Activated naive CD8-positive, alpha-beta T cell treated with anti-CD3 and anti-CD28 coated beads, Interleukin-2, amount 10 ng/mL, durations not matched to agents 7 days and 5 days (primary cell): Measurements from ENCODE around the gene ROGDI. TPM values are rescaled to one million over a fixed set of nuclear protein-coding genes. Genes with fewer than 3 reads are reported as not detected.

ENCODE experiments used
- ATAC-seq: fragments of 150-1000 bp; cut with Tn5 transposase; one replicate; pipeline ENCODE4 v1.10.0; 2021; ENCODE audit warnings: low read depth, moderate library complexity
- POLR2A ChIA-PET: fragments of 350-600 bp; sonication (Branson Sonifier 250); formaldehyde crosslinking; loops from one replicate; lab custom pipeline; 2021; ENCODE audit warnings: antibody characterized with exemption; lab: Charles Lee
- DNase-seq: peaks from one replicate; pipeline ENCODE4 v3.0.0; 2021
- H3K27ac Mint-ChIP-seq: one replicate; pipeline ENCODE4 v1.8.0; 2022; ENCODE audit warnings: mild to moderate bottlenecking, mixed read lengths
- H3K27me3 Mint-ChIP-seq: one replicate; pipeline ENCODE4 v1.8.0; 2022; ENCODE audit warnings: mild to moderate bottlenecking, moderate library complexity, mixed read lengths
- H3K36me3 Mint-ChIP-seq: one replicate; pipeline ENCODE4 v1.8.0; 2021; ENCODE audit warnings: mild to moderate bottlenecking, mixed read lengths
- H3K4me1 Mint-ChIP-seq: one replicate; pipeline ENCODE4 v1.8.0; 2021; ENCODE audit warnings: mixed read lengths
- H3K4me3 Mint-ChIP-seq: one replicate; pipeline ENCODE4 v1.8.0; 2022; ENCODE audit warnings: mild to moderate bottlenecking, moderate library complexity, mixed read lengths
- H3K9me3 Mint-ChIP-seq: one replicate; pipeline ENCODE4 v1.8.0; 2021; ENCODE audit warnings: mixed read lengths
- total RNA-seq, 2 experiments: library from RNA; stranded (reverse); gene quantifications; one replicate each; pipeline ENCODE4 v1.2.3, GENCODE V29; 2021

The ROGDI gene
- total RNA-seq = 10 to 100 TPM in 1 of 2 experiments, 1 to 10 TPM in 1; 9.5 to 10.3 TPM

DNA sequence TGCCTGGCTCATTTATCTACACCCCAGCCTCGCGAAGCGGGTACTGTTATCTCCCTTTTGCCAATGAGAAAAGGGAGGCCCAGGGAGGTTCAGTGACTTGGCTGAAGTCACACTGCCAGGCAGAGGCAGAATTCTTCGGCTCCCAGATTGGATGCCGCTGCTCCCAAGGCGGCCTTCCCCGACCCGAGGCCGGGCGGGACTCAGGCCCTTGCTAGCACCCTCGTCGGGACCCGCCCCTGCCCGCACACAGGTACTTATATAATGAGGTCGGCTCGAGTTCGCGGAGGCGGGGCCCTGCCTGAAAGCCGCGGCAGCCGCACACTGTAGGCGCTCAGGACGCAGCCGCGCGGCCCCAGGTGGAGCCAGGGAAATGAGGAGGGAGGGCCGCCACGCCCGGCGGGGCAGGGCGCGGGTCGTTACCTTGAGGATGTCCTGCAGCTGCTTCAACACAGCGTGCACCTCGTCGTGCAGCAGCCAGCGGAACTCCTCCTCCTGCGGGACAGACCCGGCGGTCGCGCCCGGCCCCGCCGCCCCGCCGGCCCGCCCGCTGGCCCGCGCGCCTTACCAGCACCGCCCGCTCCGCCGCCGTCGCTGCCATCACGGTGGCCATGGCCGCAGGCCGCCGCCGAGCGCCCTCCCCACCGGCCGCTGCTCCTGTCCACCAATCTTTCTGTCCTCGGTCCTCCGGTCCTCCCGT lies at the start of gene ROGDI:
Gene ROGDI (minus strand): TSS at position 672 of the 697 bp plus-strand sequence. CDS start 62 bp downstream, at position 610.
- Mint-ChIP-seq H3K27ac (peak within 1 kb of the TSS; percentile 76), H3K4me3 (peak within 1 kb of the TSS; percentile 89), H3K36me3 (peaks cover 11% of the 10 kb centered on the region), H3K27me3 (no peaks in the 10 kb centered on the region), H3K9me3 (no peaks in the 10 kb centered on the region), H3K4me1 (peaks cover 12% of the 10 kb centered on the region)
- peak; percentile 86 for DNase-seq
- POLR2A ChIA-PET = interaction anchor here (0.6 to 2.9 kb wide), 8 partner anchors 9 to 108 kb away, joined by 3 to 16 read pairs (median 4); partner anchors contain the start of genes ANKS3, DNAAF8, GLYR1 and NUDT16L1
- ATAC-seq = peak; percentile 72

GRCh38 chr16:4850211-4850610 lies 47.8 kb upstream of the ROGDI start:
- POLR2A ChIA-PET = interaction anchor here (0.7 kb wide), 1 partner anchor 41 kb away, joined by 6 read pairs; no protein-coding TSS in a partner anchor
- Mint-ChIP-seq H3K4me1 (peaks cover 43% of the 10 kb centered on the region), H3K4me3 (peak overlapping the region; percentile 25), H3K36me3 (peaks cover 11% of the 10 kb centered on the region), H3K27ac (no peak overlapping the region), H3K9me3 (no peaks in the 10 kb centered on the region), H3K27me3 (no peaks in the 10 kb centered on the region)
- ATAC-seq (no peak), DNase-seq (no peak)

- peaks cover 14% of the 10 kb centered on the region for H3K36me3 Mint-ChIP-seq
- peaks cover 47% of the 10 kb centered on the region for H3K4me1 Mint-ChIP-seq
- H3K4me3 Mint-ChIP-seq = peak overlapping the region; percentile 90
- peak overlapping the region; percentile 82 for H3K27ac Mint-ChIP-seq
- DNase-seq = no peak
- H3K9me3 Mint-ChIP-seq = no peaks in the 10 kb centered on the region
- H3K27me3 Mint-ChIP-seq = no peaks in the 10 kb centered on the region
- POLR2A ChIA-PET = interaction anchor here (0.6 to 1.4 kb wide), 5 partner anchors 9 to 113 kb away, joined by 3 to 4 read pairs (median 3); partner anchors contain the start of genes DNAAF8 and ROGDI
- ATAC-seq = peak; percentile 20
Observed at GRCh38 chr16:4847774-4848587, 45.5 kb upstream of the ROGDI start.

DNA sequence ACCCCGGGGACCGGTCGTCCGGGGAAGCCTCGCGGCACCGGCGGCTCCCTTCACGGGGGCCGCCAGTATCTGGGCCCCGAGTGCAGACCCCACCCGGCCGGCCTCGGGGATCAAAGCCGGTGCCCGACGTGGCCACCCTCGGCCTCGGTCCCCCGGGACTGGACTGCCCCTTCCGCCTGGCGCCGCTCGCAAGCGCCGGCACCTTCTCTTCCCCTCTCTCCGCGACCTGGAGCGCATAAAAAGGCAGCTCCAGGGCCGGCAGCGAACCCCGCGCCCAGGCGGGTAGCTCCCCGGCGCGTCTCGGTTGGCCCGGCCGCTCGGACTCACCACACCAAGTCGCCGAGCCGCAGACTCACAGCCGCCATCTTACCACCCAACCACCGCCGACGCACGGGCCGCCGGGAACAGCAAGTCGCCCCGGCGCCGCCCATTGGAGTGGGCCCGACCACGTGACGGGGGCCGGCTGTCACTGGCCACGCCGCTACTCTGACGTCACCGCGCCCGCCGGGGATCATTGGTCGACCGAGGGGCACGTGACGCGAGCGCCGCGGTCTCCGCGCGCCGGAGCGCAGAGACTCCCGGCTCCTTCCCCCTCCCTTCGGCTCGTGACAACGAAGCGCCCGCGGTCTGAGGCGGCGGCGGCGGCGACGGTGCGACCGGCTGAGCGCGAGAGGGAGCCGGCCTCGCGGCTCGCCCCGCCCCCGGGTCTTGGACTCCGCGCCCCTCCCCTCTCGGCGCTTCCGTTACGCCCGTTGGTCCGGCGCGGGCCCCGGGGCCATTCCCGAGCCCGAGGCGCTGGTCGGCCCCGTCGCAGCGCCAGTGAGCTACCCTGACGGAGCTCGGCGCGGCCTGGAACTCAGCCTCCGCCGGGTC lies 44.7 kb upstream of the ROGDI start, which contains the start of the genes GLYR1 and UBN1:
Gene GLYR1 (minus strand): TSS at position 388 of the 873 bp plus-strand sequence. CDS start 23 bp downstream, at position 365.
Gene UBN1 (plus strand): TSS at position 581 of the 873 bp plus-strand sequence. CDS start 5,437 bp downstream, outside the sequence.
- Mint-ChIP-seq H3K4me1 (peaks cover 45% of the 10 kb centered on the region), H3K27me3 (no peaks in the 10 kb centered on the region), H3K36me3 (peaks cover 16% of the 10 kb centered on the region), H3K27ac (peak within 1 kb of the TSS; percentile 88), H3K9me3 (no peaks in the 10 kb centered on the region), H3K4me3 (peak within 1 kb of the TSS; percentile 90)
- DNase-seq (peak; percentile 100), ATAC-seq (peak; percentile 90)
- POLR2A ChIA-PET = interaction anchor here (0.6 to 1.6 kb wide), 8 partner anchors 14 to 341 kb away, joined by 3 to 4 read pairs (median 3); partner anchors contain the start of genes DNAAF8 and ROGDI

DNA sequence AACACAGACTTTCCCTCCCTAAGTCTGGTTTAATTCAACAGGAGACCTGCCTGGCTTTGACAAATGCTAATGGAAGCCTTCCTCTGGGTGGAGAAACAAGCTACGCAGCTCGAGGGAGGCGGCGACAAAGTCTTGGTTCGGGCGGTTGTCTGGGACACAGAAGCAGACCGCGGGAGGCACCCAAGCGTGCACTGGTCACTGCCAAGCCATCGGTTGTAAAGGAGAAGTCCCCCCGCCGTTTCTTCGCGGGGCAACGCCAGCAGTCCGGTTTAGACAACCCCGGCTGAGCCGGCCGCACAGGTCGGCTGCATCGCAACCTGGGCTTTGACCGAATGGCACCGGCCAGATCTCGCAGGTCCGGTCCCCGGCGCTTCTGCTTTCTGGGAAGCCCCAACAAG lies 44.1 kb upstream of the ROGDI start:
- Mint-ChIP-seq H3K9me3 (no peaks in the 10 kb centered on the region), H3K27ac (peak overlapping the region; percentile 88), H3K27me3 (no peaks in the 10 kb centered on the region), H3K4me3 (peak overlapping the region; percentile 88), H3K4me1 (peaks cover 42% of the 10 kb centered on the region), H3K36me3 (peaks cover 16% of the 10 kb centered on the region)
- POLR2A ChIA-PET = interaction anchor here (0.9 to 1.6 kb wide), 5 partner anchors 18 to 341 kb away, joined by 3 to 4 read pairs (median 3); no protein-coding TSS in a partner anchor
- DNase-seq = no peak
- no peak for ATAC-seq

GRCh38 chr16:4840984-4841383 lies 38.6 kb upstream of the ROGDI start:
- Mint-ChIP-seq H3K36me3 (peaks cover 30% of the 10 kb centered on the region), H3K4me1 (peaks cover 26% of the 10 kb centered on the region), H3K27me3 (no peaks in the 10 kb centered on the region), H3K9me3 (no peaks in the 10 kb centered on the region), H3K4me3 (no peak overlapping the region), H3K27ac (no peak overlapping the region)
- no peak for ATAC-seq
- no peak for DNase-seq
- POLR2A ChIA-PET = interaction anchor here (0.6 kb wide), 1 partner anchor 38 kb away, joined by 3 read pairs; the partner anchor contains the start of gene ROGDI

- POLR2A ChIA-PET = no interaction called here
Observed at GRCh38 chr16:4839942-4840341, 37.5 kb upstream of the ROGDI start.

DNA sequence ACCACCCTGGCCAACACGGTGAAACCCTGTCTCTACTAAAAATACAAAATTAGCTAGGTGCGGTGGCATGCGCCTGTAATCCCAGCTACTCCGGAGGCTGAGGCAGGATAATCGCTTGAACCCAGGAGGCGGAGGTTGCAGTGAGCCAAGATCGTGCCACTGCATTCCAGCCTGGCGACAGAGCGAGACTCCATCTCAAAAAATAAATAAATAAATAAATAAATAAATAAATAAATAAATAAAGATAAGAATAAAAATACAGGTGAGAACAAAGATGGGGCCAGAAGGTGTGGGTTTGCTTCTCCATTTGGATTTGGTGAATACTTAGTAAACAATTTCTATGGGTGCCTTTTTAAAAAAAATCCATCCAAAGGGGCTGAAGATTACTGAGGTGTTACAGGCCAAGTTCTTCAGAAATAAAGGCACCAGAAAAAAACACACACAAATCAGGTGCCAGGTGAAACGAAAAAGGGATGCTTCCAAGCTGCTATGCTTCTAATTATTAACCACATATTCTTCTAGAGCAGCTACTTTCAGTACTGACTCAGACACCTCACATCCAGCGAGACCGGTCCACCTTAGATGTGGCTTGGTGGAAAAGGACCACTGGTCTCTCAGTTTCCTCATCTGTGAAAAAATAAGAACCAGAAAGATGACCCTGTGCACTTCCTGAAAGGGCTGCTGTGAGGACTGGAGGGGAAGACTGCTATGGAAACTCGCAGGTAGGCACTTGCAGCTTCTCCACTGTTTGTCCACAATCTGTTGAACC lies 35.5 kb upstream of the ROGDI start:
- H3K27me3 Mint-ChIP-seq = no peaks in the 10 kb centered on the region
- no peak overlapping the region for H3K4me3 Mint-ChIP-seq
- ATAC-seq (no peak), DNase-seq (no peak)
- peaks cover 16% of the 10 kb centered on the region for H3K36me3 Mint-ChIP-seq
- no peaks in the 10 kb centered on the region for H3K9me3 Mint-ChIP-seq
- H3K27ac Mint-ChIP-seq = no peak overlapping the region
- H3K4me1 Mint-ChIP-seq = peaks cover 16% of the 10 kb centered on the region
- POLR2A ChIA-PET = interaction anchor here (0.6 to 0.8 kb wide), 3 partner anchors 24 to 75 kb away, joined by 3 read pairs; no protein-coding TSS in a partner anchor

More at GRCh38 chr16:4839942-4840341, 37.5 kb upstream of the ROGDI start:
- H3K4me3 Mint-ChIP-seq = no peak overlapping the region
- H3K27ac Mint-ChIP-seq = no peak overlapping the region
- peaks cover 26% of the 10 kb centered on the region for H3K36me3 Mint-ChIP-seq
- H3K27me3 Mint-ChIP-seq = no peaks in the 10 kb centered on the region
- no peaks in the 10 kb centered on the region for H3K9me3 Mint-ChIP-seq
- H3K4me1 Mint-ChIP-seq = peaks cover 18% of the 10 kb centered on the region
- no peak for DNase-seq
- no peak for ATAC-seq

DNA sequence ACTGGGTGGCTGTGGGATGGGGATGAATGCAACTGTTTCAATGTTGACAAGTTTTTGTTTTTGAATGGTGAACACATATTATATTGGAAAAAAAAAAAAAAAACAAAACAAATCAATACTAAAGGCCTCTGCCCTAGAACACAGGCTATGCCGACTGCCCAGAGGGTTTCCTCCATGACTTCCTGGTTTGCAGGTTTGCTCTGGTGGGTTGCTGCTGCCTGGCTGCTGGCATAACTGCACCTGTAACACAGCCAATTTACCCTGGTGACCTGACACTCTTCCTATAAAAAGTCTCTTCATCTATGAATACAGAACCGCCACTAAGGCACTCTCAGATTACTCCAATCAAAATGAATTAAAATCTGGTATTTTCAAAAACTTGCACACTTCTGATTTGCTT lies 34.3 kb upstream of the ROGDI start:
- no peaks in the 10 kb centered on the region for H3K27me3 Mint-ChIP-seq
- H3K4me1 Mint-ChIP-seq = peaks cover 16% of the 10 kb centered on the region
- H3K36me3 Mint-ChIP-seq = peaks cover 18% of the 10 kb centered on the region
- no peak overlapping the region for H3K4me3 Mint-ChIP-seq
- ATAC-seq (no peak), DNase-seq (no peak)
- POLR2A ChIA-PET = no interaction called here
- no peaks in the 10 kb centered on the region for H3K9me3 Mint-ChIP-seq
- no peak overlapping the region for H3K27ac Mint-ChIP-seq

- peaks cover 10% of the 10 kb centered on the region for H3K4me1 Mint-ChIP-seq
- peaks cover 20% of the 10 kb centered on the region for H3K36me3 Mint-ChIP-seq
- ATAC-seq = no peak
- no peak for DNase-seq
- POLR2A ChIA-PET = interaction anchor here (0.9 kb wide), 1 partner anchor 14 kb away, joined by 3 read pairs; no protein-coding TSS in a partner anchor
- no peak overlapping the region for H3K27ac Mint-ChIP-seq
- H3K9me3 Mint-ChIP-seq = no peaks in the 10 kb centered on the region
- H3K4me3 Mint-ChIP-seq = no peak overlapping the region
- H3K27me3 Mint-ChIP-seq = no peaks in the 10 kb centered on the region
Observed at GRCh38 chr16:4833584-4833983, 31.2 kb upstream of the ROGDI start.

DNA sequence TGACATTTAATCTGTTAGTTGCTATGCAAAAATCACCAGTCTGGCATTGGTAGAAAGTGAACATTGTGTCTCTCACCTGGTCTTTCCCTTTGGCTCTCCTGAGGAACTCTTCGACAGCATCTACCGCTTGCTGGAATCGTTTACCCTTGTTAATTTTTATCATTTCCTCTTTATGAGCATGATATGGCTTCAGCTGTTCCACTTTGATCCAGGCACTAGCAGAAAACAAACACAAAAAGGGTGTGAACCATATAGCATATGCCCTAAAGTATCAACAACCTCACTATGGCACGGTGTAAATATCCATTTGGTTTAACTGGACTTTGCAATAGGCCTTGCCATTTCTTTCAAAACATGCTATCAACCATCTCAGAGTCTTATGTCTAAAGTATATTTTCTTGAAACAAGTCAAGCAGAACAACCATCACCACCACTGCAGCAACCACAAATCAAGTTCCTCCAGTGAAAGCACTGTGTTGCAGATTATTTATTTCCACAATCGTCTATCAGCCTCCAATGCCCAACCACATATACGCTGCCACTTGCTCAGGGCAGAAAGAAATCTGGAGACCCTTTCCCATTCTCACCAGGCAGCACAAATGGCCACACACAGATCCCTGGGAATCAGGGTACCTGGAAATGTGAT lies 30.4 kb upstream of the ROGDI start:
- Mint-ChIP-seq H3K27me3 (no peaks in the 10 kb centered on the region), H3K36me3 (peaks cover 20% of the 10 kb centered on the region), H3K4me3 (no peak overlapping the region), H3K9me3 (no peaks in the 10 kb centered on the region), H3K4me1 (peaks cover 7% of the 10 kb centered on the region), H3K27ac (no peak overlapping the region)
- DNase-seq = no peak
- POLR2A ChIA-PET = no interaction called here
- no peak for ATAC-seq
